ENCODE measurements around the gene TRABD2B. TPM values are rescaled to one million over a fixed set of nuclear protein-coding genes. Genes with fewer than 3 reads are reported as not detected.

Gene TRABD2B
- total RNA-seq, 4 donors from 2014 or later = 0.35 to 2.5 (median 0.88) TPM

DNA sequence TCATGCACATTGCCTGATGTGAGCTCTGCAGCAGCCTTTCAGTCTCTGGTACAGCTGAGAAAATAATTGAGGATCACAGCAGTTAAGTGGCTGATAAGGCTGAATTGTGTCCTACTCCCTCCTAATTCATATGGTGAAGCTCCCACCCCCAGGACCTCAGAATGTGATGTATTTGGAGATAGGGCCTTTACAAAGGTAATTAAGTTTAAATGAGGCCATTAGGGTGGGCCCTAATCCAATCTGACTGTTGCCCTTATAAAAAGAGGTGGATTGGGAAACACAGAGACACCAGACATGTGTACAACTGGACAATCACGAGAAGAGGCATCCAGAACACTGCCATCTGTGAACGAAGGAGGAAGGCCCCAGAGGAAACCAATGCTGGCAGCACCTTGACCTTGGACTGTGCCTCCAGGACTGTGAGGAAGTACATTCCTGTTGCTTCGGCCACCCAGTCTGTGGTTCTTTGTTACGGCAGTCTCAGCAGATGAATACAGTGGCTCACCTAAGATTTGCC is 148.1 kb downstream of the TRABD2B start:
- peak in 1 of 3 donors; percentile 67 for DNase-seq
- Histone ChIP-seq H3K27me3 (no peaks in the 10 kb centered on the region), H3K36me3 (no peaks in the 10 kb centered on the region), H3K4me1 (peaks cover 0 to 6% (median 0%) of the 10 kb centered on the region in 4 donors), H3K4me3 (no peak overlapping the region), H3K27ac (no peak overlapping the region), H3K9me3 (no peaks in the 10 kb centered on the region)
- TF ChIP-seq POLR2A (IDR thresholded peaks at IDR 0.05) (no peak), CTCF (IDR thresholded peaks at IDR 0.05) (no peak)

DNA sequence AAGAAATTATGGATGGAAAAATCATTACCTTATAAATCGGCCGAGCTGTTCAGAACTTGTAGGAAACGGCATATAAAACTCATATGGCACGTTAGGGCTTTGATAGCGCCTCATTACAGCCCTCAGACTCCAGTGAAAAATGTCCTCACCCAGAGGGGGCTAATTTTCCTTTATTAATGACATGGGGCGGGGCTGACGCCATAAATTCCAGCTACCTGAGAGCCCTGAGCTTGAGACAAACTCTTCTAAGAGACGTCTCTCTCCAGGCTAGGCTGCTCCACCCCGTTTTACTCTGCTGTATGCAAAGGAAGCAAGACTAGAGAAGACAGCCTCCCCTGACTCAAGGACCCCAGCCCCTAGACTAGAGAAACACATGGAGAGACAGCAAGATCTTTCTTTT is 149.4 kb downstream of the TRABD2B start:
- no peaks in the 10 kb centered on the region for H3K27me3 ChIP-seq
- peak in 1 of 3 donors; percentile 26 for DNase-seq
- H3K4me3 ChIP-seq = no peak overlapping the region
- H3K36me3 ChIP-seq = no peaks in the 10 kb centered on the region
- no peaks in the 10 kb centered on the region for H3K9me3 ChIP-seq
- no peak overlapping the region for H3K27ac ChIP-seq
- TF ChIP-seq CTCF (IDR thresholded peaks at IDR 0.05) (no peak), POLR2A (IDR thresholded peaks at IDR 0.05) (no peak)
- peaks cover 0 to 6% (median 0%) of the 10 kb centered on the region in 4 donors for H3K4me1 ChIP-seq

- TF ChIP-seq POLR2A (IDR thresholded peaks at IDR 0.05) (no peak), CTCF (IDR thresholded peaks at IDR 0.05) (no peak)
- no peak for DNase-seq
- H3K9me3 ChIP-seq = no peaks in the 10 kb centered on the region
- H3K36me3 ChIP-seq = no peaks in the 10 kb centered on the region
- peaks cover 0 to 4% (median 0%) of the 10 kb centered on the region in 4 donors for H3K4me1 ChIP-seq
- no peak overlapping the region for H3K4me3 ChIP-seq
- no peak overlapping the region for H3K27ac ChIP-seq
- no peaks in the 10 kb centered on the region for H3K27me3 ChIP-seq
Measured at GRCh38 chr1:47844558-47844955, 152.6 kb downstream of the TRABD2B start.

- Histone ChIP-seq H3K4me1 (no peaks in the 10 kb centered on the region), H3K27ac (no peak overlapping the region), H3K27me3 (no peaks in the 10 kb centered on the region), H3K4me3 (no peak overlapping the region), H3K9me3 (no peaks in the 10 kb centered on the region), H3K36me3 (no peaks in the 10 kb centered on the region)
- TF ChIP-seq CTCF (IDR thresholded peaks at IDR 0.05) (no peak), POLR2A (IDR thresholded peaks at IDR 0.05) (no peak)
- peak in 1 of 3 donors; percentile 28 for DNase-seq
Measured at GRCh38 chr1:47843781-47844557, 153.2 kb downstream of the TRABD2B start.

DNA sequence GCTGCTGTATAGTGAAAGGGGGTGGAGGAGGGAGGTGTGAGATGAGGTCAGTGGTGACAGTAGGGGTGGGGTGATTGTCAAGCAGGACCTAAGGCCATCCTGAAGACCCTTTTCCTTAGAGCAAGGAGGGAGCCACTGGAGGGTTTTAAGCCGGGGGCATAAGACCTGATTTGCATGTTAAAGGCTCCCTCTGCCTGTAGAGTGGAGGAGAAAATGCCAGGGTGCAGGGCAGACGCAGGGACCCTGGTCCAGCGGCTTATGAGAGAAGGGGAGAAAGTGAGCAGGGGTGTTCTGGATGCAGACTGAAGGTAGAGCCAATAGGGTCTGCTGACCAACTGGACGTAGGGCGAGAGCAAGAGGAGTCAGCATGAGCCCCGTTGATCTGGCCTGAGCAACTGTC is 154.1 kb downstream of the TRABD2B start:
- no peaks in the 10 kb centered on the region for H3K27me3 ChIP-seq
- DNase-seq = peak in 1 of 3 donors; percentile 10
- no peaks in the 10 kb centered on the region for H3K4me1 ChIP-seq
- H3K4me3 ChIP-seq = no peak overlapping the region
- TF ChIP-seq POLR2A (IDR thresholded peaks at IDR 0.05) = no peak
- no peak for TF ChIP-seq CTCF (IDR thresholded peaks at IDR 0.05)
- no peak overlapping the region for H3K27ac ChIP-seq
- no peaks in the 10 kb centered on the region for H3K9me3 ChIP-seq
- no peaks in the 10 kb centered on the region for H3K36me3 ChIP-seq
